ENCODE measurements around the gene CBFA2T3.

The CBFA2T3 gene

DNA sequence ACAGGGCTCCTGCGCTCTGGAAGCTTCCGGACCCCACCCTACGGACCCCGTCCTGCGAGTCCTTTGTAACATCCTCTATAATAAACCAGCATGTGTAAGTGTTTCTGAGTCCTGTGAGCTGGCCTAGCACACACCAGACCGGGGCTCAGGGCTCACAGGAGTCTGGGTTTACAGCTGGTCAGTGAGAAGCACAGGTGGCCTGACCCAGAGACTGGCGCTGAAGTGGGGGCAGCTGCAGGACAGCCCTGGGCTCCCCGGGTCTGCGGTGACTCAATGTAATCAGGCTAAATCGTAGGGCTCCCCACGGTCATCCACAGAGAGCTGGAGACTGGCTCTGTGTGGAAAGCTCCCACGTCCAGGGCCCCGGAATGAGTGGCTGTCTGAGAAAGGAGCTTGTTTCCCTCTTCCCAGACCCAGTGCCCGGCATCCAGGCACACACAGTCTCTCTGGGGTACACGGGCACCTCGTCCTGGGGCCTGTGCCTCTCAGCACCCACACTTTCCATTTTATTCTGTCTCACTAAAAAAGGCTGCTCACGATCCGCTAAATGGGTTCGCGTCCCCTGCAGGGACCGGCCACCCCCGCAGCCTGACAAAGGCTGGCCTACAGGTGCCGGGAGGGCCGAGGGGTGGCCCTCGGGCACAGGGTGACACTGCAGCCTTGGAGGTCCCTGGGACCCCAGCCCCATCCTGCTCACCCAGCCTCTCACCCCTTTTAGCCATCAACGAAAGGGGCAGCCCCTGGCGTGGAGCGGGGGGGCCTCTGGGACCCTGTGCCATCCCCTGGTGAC, 18.9 kb upstream of the CBFA2T3 start:
- H3K27me3 ChIP-seq (ENCODE audit: low read depth, low read length) = no peaks in the 10 kb centered on the region; the same call in 1 of the 2 replicates
- no peak overlapping the region for H3K4me2 ChIP-seq (ENCODE audit: low read length)

DNA sequence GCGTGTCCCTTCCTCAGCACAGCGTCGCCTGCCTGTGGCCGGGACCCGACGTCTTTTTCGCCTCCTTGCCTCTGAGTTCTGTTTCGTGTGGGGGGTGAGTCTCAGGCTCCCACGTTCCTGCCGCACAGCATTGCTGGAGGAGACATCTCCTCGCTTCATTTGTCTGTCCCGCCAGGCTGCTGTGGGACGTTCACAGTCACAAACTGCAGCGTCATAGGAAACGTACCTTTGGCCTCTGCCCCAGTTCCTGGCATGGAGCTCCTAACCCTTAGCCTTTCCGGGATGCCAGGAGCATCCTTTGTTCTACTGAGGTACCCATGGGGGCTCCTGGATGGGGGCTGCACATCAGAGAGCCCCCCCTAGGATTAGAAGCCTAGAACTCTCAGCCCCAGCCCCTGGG, 18.2 kb upstream of the CBFA2T3 start:
- Histone ChIP-seq H3K27me3 (ENCODE audit: low read depth, low read length) (no peaks in the 10 kb centered on the region; the same call in 1 of the 2 replicates), H2AFZ (ENCODE audit: low read depth, low read length) (no peak overlapping the region), H3K4me3 (ENCODE audit: low read length) (no peak overlapping the region), H3K4me1 (ENCODE audit: low read length) (peaks cover 23% of the 10 kb centered on the region), H3K79me2 (ENCODE audit: low read length) (no peaks in the 10 kb centered on the region), H4K20me1 (ENCODE audit: insufficient read depth, low read length) (no peaks in the 10 kb centered on the region), H3K36me3 (replicated peaks; ENCODE audit: low read depth, low read length) (no peaks in the 10 kb centered on the region), H3K27ac (ENCODE audit: low read length) (no peak overlapping the region), H3K9me3 (ENCODE audit: insufficient read depth, low read length) (peaks cover 10% of the 10 kb centered on the region), H3K9ac (ENCODE audit: low read length) (no peak overlapping the region), H3K4me2 (ENCODE audit: low read length) (no peak overlapping the region)
- TF ChIP-seq, protein P1, sequence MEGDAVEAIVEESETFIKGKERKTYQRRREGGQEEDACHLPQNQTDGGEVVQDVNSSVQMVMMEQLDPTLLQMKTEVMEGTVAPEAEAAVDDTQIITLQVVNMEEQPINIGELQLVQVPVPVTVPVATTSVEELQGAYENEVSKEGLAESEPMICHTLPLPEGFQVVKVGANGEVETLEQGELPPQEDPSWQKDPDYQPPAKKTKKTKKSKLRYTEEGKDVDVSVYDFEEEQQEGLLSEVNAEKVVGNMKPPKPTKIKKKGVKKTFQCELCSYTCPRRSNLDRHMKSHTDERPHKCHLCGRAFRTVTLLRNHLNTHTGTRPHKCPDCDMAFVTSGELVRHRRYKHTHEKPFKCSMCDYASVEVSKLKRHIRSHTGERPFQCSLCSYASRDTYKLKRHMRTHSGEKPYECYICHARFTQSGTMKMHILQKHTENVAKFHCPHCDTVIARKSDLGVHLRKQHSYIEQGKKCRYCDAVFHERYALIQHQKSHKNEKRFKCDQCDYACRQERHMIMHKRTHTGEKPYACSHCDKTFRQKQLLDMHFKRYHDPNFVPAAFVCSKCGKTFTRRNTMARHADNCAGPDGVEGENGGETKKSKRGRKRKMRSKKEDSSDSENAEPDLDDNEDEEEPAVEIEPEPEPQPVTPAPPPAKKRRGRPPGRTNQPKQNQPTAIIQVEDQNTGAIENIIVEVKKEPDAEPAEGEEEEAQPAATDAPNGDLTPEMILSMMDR (IDR thresholded peaks at IDR 0.05; ENCODE audit: low read depth, low read length) = no peak

More for the DNA sequence above, 18.9 kb upstream of the CBFA2T3 start:
- Histone ChIP-seq H3K27ac (ENCODE audit: low read length) (no peak overlapping the region), H2AFZ (ENCODE audit: low read depth, low read length) (no peak overlapping the region), H3K9me3 (ENCODE audit: insufficient read depth, low read length) (peaks cover 10% of the 10 kb centered on the region), H3K4me3 (ENCODE audit: low read length) (no peak overlapping the region), H3K36me3 (replicated peaks; ENCODE audit: low read depth, low read length) (no peaks in the 10 kb centered on the region), H4K20me1 (ENCODE audit: insufficient read depth, low read length) (no peaks in the 10 kb centered on the region), H3K4me1 (ENCODE audit: low read length) (peaks cover 23% of the 10 kb centered on the region), H3K9ac (ENCODE audit: low read length) (no peak overlapping the region), H3K79me2 (ENCODE audit: low read length) (no peaks in the 10 kb centered on the region)
- TF ChIP-seq, protein P1 (IDR thresholded peaks at IDR 0.05; ENCODE audit: low read depth, low read length) = no peak
- no peak for TF ChIP-seq EZH2phosphoT487 (IDR thresholded peaks at IDR 0.05; ENCODE audit: low read depth)

DNA sequence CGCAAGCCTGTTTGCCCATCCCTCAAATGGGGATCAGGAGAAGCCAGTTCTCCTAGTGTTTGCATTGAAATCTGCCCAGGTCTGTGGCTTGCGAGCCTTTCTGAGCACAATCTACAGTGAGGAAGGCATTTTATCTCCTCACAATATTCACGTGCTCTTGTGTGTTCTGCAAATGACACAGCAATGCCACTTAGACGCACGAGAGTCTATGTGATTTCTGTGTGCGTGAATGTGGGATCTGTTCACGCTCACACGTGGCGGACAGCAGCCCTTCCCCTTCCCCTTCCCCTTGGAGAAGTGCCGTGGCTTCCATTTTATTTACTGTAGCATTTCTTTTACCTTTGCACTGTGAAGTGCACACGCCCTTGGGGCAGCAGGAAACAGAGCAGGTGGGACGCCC, 17.7 kb upstream of the CBFA2T3 start:
- no peaks in the 10 kb centered on the region for H3K79me2 ChIP-seq (ENCODE audit: low read length)
- no peak overlapping the region for H3K9ac ChIP-seq (ENCODE audit: low read length)
- H3K36me3 ChIP-seq (replicated peaks; ENCODE audit: low read depth, low read length) = no peaks in the 10 kb centered on the region
- H3K4me3 ChIP-seq (ENCODE audit: low read length) = no peak overlapping the region
- no peak overlapping the region for H3K4me2 ChIP-seq (ENCODE audit: low read length)
- no peak overlapping the region for H2AFZ ChIP-seq (ENCODE audit: low read depth, low read length)
- H3K27ac ChIP-seq (ENCODE audit: low read length) = no peak overlapping the region
- H3K4me1 ChIP-seq (ENCODE audit: low read length) = peaks cover 23% of the 10 kb centered on the region
- no peak for TF ChIP-seq EZH2phosphoT487 (IDR thresholded peaks at IDR 0.05; ENCODE audit: low read depth)
- TF ChIP-seq, protein P1 (IDR thresholded peaks at IDR 0.05; ENCODE audit: low read depth, low read length) = no peak
- H3K9me3 ChIP-seq (ENCODE audit: insufficient read depth, low read length) = peaks cover 10% of the 10 kb centered on the region
- H3K27me3 ChIP-seq (ENCODE audit: low read depth, low read length) = no peaks in the 10 kb centered on the region; the same call in 1 of the 2 replicates
- no peaks in the 10 kb centered on the region for H4K20me1 ChIP-seq (ENCODE audit: insufficient read depth, low read length)

DNA sequence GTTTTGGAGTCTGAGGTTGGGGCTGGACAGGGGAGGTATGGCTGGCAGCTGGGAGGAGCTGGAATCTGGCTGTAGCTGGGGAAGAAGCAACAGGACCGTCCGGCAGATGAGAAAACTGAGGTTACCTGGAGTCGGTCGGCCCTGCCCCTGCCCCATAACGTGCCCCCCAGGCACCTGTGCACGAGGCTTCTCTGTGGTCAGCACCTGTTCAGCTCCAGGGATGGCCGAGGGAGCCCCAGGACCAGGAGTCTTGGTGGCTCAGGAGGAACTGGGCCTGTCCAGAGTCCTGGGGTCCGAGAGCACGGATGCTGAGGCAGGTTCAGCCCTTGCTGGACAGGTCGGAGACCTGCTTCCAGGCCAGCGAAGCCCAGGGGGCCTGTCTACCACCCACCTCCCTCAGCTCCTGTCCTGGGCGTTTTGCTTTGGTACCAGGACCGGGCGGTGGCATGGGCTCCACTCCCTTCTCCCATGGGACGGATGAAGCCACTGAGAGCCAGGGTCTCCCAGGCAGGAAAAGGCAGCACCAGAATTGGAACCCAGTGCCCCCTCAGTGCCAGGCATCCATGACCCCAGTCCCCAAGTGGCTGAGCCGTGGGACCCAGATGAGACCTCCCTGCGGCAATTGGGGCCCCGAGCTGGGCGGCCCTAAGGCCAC, 17.1 kb upstream of the CBFA2T3 start:
- Histone ChIP-seq H3K9me3 (ENCODE audit: insufficient read depth, low read length) (peaks cover 10% of the 10 kb centered on the region), H3K27ac (ENCODE audit: low read length) (no peak overlapping the region), H3K4me2 (ENCODE audit: low read length) (no peak overlapping the region), H3K27me3 (ENCODE audit: low read depth, low read length) (no peaks in the 10 kb centered on the region; the same call in 1 of the 2 replicates), H3K79me2 (ENCODE audit: low read length) (no peaks in the 10 kb centered on the region), H3K4me3 (ENCODE audit: low read length) (no peak overlapping the region), H2AFZ (ENCODE audit: low read depth, low read length) (no peak overlapping the region), H3K9ac (ENCODE audit: low read length) (no peak overlapping the region), H3K4me1 (ENCODE audit: low read length) (peaks cover 23% of the 10 kb centered on the region), H4K20me1 (ENCODE audit: insufficient read depth, low read length) (no peaks in the 10 kb centered on the region), H3K36me3 (replicated peaks; ENCODE audit: low read depth, low read length) (no peaks in the 10 kb centered on the region)
- TF ChIP-seq, protein P1 (IDR thresholded peaks at IDR 0.05; ENCODE audit: low read depth, low read length) = no peak
- no peak for TF ChIP-seq EZH2phosphoT487 (IDR thresholded peaks at IDR 0.05; ENCODE audit: low read depth)
